CD4-positive, alpha-beta T cell treated with Interleukin-17A for 4 hours (primary cell): Measurements from ENCODE around the gene EPPIN.
"Not testable (repeated sequence)": the region's sequence is repeated elsewhere in the genome, so short reads cannot be mapped to it uniquely, and the experiment has no call there.

Experiments used
- DNase-seq: peaks from one replicate; pipeline ENCODE4 v3.0.0-alpha.2; 2020; ENCODE audit warnings: mixed read lengths

The EPPIN gene

DNA sequence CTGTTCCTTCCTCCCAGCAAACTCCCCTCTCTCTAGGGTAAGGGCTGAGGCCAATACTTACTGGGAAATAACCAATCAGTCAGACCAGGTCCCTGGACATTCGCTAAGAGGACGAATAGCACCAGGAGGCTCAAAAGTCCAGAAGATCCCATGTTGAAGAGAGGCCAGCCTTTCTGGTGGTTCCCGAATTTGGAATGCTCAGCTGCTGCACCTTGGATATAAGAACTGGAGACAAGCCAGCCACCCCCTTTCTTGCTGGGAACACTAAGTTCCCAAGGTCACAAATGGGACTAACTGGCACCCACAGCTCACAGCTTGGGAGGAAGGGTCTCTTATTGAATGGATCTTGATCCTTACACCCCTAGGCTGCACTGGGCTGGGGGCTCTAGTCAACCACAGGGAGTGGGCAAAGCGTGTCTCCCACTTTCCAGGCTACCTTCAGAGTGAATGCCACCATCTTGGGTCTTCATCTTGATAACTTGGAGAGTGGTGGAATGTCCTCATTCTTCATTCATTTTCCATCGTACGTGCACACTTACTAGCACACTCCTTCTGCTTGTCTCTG is at the start of gene EPPIN:
TSS of gene EPPIN (minus strand) at position 196 of the 565 bp plus-strand sequence. CDS start at position 152, 44 bp downstream.
- DNase-seq = no peak

DNA sequence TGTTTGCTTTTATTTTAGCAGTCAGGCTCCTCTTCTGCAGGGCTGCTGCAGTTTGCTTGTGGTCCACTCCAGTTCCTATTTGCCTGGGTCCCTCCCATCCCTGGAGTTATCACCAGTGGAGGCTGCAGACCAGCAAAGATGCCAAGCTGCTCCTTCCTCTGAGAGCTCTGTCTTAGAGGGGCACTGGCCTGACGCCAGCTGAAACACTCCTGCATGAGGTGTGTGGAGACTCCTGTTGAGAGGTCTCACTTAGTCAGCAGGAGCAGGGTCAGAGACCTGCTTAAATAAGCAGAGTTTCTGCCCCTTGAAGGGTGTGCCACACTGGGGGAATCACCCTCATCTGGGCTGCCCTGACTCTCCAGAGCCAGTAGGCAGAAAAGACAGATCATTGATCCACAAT is 48.0 kb upstream of the EPPIN start:
- DNase-seq = no peak

DNA sequence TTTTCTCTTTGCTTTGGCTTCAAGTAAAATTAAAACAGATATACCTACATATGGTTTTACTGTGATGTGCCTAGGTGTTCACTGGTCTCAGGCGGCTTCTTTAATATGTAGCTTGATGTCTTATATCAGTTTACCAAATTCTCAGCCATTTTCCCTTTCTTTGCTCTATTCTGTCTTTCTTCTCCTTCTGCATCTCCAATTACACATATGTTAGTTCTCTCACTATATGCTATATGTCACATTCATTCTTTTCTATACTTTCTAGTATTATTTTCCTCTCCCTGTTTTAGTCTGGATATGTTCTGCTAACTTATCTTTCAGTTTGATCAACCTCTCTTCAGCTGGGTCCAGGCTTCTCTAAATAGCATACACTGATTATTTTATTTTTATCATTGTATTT is 46.3 kb upstream of the EPPIN start:
- DNase-seq = no peak

DNA sequence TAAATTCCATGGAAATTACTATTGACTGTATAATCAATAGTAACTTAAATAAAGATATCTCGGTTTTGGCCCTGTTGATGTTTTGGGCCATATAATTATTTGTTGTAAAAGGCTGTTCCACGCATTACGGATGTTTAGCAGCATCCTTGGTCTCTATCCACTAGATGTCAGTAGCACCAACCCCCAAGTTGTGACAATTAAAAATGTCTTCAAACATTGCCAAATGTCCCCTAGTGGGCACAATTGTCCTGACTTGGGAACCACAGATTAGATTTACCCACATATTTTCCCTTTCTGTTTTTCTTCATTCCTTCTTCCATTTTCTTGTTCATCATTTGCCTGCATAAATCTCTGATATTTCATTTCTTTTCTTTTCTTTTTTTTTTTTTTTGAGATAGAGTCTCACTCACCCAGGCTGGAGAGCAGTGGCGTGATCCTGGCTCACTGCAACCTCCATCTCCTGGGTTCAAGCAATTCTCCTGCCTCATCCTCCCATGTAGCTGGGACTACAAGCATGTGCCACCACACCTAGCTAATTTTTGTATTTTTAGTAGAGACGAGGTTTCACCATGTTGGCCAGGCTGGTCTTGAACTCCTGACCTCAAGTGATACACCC is 45.5 kb upstream of the EPPIN start:
- DNase-seq = no peak

DNA sequence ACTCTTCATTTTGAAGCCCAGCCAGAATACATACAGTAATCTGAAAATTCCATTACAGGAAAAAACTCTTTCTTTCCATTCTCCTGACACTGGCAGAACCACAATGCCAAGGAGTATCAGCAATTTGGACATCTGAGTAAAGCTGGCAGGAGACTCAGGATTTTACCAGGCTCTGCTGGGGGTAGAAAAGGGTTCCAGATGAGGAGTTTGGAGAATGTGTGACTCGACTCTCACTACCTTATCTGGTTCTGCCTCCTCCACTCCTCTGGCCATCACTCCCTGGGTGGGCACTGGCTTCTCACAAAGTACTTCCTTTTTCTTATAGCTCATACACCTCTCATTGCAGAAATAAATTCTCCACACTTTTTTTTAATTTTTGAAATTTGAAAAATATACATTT is 42.5 kb upstream of the EPPIN start:
- DNase-seq = no peak

DNA sequence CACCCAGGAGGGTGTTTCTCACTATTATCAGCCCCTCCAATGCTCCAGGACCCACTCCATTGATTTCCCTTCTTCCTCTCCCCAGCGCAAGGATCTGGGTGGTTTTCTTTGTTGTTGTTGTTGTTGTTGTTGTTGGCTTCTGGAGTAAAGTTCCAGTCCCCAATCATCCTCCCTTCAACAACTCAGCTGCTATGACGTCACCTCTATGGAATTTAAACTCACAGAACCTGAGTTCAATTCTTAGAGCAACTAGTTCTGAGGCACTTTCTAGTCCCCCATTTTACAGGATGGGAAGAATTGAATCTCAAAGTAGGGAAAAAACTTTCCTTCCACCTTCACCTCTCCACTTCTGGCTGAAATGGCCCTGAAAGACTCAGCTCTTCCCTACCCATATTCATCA is 41.6 kb upstream of the EPPIN start:
- no peak for DNase-seq

DNA sequence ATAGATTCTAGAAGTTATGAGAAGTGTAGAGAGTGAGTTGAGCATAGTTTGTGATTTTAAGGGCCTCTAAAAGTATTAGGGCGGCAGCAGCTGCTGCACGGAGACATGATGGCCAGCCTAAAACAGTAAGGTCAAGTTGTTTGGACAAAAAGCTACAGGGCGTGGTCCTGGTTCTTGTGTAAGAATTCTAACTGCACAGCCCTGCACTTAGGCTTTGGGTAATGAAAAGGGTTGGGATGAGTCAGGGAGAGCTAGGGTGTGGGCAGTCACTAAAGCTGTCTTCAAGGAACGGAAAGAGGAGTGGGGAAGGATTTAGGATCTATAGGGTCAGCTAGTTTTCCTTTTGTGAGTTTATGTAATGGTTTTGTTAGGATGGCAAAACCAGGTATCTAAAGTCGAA is 38.8 kb upstream of the EPPIN start:
- DNase-seq = not testable (repeated sequence)

DNA sequence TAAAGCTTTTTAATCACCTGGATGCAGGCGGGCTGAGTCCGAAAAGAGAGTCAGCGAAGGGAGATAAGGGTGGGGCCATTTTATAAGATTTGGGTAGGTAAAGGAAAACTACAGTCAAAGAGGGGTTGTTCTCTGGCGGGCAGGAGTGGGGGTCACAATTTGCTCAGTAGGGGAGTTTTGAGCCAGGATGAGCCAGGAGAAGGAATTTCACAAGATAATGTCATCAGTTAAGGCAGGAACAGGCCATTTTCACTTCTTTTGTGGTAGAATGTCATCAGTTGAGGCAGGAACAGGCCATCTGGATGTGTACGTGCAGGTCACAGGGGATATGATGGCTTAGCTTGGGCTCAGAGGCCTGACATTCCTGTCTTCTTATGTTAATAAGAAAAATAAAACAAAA is 37.1 kb upstream of the EPPIN start:
- not testable (repeated sequence) for DNase-seq

DNA sequence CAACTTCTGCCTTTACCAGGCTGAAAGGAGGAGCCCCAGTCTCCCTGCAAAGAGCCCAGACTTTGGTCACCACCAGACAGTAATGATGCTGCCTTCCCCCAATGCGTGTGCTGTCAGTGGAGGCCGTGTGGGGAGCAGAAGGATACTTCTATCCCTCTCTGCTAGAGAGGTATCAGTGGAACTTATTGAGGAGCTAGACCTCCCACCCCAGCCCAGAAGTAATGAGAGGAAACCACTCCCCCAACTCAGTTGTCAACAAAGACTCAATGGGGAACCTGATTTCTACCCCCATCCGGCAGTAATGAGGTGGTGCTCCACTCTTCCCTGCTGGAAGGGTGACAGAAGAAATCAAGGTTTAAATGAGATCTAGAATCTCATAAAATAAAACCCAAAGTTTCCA is 36.3 kb upstream of the EPPIN start:
- DNase-seq = no peak

DNA sequence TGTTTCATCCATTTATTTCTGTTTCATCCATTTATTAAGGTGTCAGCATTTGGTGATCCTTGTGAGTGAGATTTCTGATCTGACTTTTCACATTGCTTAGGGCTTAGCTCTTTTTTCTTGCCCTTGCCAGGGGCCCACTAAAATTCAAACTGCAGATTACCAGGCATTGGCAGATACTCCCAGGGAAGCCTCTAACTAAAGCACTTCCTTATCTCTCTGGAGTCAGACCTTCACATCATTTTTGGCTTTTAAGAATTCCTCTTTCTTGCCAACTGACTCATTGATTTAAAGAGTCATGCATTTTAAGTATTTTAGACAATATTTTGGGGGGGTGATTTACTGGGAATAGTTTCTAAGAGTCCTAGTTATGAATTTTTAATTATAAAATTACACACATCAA is 34.5 kb upstream of the EPPIN start:
- DNase-seq = no peak

DNA sequence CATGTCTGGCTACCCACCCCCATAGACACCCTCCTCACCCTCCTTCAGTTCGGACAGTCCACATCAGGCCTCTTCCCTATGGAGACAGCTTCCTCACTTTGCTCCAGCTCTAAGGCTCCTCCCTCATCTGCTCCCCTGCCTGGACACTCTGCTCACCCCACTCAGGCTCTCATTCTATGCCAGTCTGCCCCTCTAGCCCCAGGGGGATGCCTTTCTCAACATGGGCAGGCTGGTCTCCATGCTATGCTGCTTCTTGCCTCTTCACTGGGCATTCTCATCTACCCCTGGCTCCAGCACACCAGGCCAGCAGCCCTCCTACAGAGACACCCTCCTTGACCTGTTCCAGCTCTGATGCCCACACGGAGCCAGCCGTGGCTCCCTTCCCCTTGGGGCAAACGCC is 32.0 kb upstream of the EPPIN start, which contains the start of gene WFDC8:
TSS of gene WFDC8 (minus strand) at position 101 of the 400 bp plus-strand sequence. CDS start at position 64, 37 bp downstream.
- DNase-seq = no peak

DNA sequence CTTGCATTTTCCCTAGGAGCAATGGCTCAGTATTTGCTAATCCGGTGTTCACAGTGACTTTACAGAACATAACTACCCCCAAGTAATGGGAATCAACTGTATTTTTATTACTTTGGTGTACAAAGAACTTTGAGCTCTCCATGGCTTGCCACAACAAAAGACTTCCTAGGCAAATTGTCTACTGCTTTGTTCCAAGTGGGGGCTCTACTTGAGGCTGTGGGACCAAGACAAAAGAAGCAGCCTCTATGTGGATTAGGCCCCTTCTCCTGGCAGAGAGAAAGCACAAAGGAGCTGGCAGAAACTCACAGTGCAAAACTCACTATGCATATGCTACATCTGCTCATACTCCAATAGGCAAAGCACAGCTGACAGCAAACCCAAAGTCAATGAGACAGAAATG is 31.0 kb upstream of the EPPIN start:
- DNase-seq = no peak

DNA sequence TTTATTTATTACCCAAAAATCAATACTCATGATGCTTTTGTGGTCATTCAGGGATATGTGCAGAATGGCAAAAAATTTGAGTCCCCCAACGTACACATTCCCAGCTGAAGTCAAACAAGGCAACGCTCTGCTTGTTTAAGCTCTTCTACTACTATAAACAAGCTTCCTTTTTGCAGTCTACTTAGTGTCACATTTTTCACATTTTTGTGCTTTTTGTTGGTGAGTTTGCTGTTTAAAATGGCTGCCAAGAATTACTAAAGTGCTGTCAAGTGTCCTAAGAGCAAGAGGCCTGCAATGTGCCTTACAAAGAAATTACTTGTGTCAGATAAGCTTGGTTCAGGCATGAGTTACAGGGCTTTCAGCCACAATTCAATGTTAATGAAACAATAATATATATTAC is 29.8 kb upstream of the EPPIN start:
- DNase-seq = no peak

DNA sequence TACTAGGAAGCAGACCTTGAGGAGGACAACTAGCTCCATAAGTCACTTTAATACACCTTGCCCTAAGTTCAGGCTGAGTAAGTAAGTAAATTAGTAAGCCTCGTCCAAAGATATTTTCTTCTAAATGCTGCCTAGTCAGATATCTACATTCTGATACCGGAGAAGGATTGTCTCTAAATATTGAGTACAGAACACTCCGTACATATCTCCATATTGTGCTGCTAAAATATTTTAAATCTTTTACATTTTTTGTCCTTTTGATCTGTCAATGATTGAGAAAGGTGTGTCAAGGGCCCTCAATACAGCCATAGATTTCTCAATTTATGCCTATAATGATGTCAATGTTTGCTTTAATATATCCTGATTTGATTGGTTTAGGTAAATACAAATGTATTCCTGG is 28.7 kb upstream of the EPPIN start:
- no peak for DNase-seq

DNA sequence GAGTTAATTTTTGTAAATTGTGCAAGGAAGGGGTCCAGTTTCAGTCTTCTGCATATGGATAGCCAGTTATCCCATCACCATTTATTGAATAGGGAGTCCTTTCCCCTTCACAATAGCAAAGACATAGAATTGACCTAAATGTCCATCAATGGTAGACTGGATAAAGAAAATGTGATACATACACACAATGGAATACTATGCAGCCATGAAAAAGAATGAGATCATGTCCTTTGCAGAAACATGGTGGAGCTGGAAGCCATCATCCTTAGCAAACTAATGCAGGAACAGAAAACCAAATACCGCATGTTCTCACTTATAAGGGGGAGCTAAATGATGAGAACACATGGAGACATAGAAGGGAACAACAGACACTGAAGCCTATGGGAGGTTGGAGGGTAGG is 22.4 kb upstream of the EPPIN start:
- DNase-seq = not testable (repeated sequence)

DNA sequence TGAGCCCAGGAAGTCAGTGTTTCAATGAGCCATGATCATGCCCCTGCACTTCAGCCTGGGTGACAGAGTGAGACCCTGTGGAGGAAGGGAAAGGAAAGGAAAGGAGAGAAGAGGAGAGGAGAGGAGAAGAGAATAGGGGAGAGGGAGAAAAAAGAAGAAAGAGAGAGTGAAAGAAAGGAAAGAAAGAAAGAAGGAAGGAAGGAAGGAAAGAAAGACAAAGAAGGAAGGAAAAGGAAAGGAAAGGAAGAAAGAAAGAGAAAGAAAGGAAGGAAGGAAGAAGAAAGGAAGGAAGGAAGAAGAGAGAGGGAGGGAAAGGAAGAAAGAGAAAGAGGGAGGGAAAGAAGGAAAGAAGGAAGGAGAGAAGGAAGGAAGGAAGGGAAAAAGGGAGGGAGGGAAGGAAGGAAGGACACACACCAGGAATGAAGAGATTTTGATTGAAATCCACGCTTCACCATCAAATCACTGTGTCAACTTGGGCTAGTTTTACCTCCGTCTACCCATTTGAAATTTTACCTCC is 17.6 kb upstream of the EPPIN start:
- no peak for DNase-seq

DNA sequence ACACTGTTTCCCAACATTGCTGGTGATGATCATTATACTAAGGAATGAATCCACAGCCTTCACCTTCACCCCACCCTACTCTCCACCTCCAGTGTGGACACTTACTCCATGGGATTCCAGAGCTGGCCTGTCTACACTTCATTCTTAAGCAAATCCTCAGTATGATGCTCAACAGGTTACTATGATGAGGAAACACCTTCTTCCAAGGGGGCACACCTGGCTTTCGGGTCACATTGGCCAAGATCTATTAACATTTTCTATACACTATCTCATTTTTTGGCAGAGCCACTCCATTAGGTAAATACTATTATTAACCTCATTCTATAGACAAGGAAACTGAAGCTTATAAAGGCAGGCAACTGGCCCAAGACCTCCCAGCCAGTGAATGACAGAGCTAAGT is 8.0 kb upstream of the EPPIN start:
- DNase-seq = no peak

DNA sequence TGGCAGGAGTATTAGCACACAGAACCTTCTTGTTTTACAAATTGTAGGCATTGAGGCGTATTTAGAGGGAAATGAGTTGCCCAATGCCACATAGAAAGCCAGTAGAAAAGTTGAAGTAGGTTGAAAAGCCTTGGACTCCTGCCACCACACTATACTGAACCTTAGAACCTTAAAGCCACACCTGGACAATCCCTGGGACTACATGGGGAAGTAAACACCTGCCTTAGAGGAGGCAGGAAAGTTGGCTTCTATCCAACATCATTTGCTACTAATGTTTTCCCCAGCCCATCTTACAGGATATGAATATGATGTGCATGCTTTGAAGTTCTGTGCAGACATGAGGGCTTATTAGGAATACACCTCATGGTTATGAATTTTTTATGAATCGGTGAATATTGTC is 5.3 kb upstream of the EPPIN start:
- no peak for DNase-seq

DNA sequence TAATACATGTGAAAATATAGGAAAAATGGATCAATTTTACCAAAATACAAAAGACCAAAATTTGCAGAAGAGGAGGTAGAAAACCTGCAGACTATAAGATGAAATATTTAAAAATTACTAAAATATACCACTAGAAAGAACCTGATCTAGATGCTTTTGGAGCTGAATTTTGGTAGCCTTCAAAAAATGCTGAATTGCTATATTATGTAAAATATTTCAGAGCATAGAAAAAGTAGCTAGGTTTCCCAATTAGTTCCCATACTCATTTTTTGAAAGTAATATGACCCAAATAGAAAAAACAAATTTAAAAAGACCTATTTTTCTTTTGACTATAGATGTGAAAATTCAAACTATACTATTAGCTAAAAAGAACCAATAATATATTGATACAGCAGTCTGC is 3.6 kb upstream of the EPPIN start:
- DNase-seq = no peak

DNA sequence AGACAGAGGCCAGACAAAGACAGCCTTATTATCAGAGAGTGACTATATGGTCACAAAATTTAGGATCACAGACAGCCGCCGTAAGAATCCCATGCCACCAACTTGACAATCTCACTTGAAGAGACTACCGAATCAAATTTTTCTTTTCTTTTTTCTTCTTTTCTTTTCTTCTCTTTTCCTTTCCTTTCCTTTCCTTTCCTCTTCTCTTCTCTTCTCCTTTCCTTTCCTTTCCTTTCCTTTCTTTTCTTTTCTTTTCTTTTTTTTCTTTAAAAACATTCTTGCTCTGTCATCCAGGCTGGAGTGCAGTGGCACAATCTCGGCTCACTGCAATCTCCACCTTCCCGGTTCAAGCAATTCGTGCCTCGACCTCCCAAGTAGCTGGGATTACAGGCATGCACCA is 1.2 kb upstream of the EPPIN start:
- no peak for DNase-seq

DNA sequence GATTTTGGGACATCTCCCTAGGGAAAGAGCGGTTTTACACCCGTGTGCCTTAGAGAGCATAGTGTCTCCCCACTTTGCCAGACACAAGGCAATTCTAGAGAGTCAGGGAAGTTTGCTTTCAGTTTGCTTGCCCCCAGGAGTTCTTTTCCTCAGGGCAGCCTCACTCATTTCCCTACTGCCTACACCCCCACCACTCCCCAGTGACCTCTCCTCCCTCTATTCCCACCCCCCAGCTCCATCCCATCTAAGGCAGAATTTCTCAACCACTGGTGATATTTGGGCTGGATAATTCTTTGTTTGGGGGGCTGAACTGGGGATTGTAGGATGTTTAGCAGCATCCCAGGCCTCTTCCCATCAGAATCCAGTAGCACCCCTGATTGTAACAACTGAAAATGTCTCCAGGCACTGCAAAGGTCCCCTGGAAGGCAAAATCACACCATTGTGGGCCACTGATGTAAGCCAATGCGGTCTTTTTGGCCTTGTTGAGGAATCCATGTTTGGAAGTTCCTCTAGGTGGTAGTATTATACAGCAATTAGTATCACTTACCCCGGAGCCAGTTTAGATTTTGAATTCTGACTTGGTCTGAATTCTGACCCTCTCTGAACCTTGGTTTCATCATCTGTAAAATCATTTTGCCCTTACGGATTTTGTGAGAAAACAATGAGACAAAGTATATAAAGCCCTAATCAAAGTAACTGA is 1.3 kb downstream of the EPPIN start:
- no peak for DNase-seq

DNA sequence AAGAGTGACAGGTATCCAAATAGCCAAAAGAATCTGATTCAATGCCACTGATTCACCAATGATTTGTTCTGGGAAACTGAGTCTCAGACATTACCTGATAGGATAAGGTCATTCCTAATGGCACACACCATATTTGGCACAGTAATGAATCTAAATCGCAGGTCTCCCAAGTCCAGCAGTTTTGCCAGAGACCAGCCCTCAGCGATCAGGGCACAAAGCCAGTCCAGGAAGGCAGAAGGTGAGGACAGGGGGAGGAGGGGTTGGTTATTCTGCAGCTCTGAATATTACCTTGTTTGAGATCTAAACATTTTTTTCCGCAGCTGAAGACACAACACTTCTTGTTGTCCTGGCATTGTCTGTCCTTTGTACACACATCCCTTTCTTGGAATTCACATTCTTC is 1.9 kb downstream of the EPPIN start:
- DNase-seq = no peak

DNA sequence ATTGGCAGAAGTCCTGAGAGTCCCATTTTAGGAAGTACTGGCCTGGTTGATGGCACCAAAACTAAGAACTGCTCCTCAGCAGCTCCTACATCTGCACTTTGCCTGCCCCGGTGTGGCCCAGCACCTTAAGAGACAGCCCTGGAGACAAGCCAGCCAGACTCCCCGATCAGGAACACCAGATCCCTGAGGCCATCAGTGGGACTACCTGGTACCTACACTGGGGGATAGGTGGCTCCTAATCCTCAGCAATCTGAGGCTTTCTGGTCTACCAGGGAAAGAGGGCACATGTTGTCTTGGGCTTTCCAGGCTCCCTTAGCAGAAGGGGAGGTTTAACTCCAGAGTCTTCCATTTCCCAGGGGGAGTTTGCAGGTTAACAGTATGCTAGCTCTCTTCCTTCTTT is 7.8 kb downstream of the EPPIN start, which contains the start of gene WFDC6:
TSS of gene WFDC6 (minus strand) at position 101 of the 400 bp plus-strand sequence. CDS start at position 26, 75 bp downstream.
- DNase-seq = no peak

DNA sequence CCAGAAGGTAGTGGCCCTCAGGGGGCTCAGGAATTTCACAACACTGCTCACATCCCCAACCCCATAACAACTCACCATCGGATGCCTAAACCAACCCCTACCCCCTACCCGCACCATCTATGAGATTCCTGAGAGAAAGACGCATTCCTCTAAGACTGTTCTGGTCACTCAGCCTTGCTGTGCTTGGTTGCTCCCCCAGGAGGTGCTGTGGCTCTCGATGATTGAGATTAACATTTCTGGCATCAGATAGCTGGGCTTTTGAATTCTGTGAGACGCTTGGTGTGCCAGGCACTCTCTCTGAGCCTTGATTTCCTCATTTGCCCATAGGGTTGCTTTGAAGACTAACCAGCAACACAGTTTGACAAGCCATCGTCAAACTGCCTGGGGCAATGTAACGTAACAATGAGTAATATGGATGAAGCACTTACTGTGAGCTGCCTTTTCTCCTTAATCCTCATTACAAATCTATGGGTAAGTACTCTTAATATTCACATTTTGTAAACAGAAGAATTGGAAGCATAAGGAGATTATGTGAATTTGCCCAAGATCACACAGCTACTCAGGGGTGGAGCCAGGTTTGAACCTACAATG is 8.9 kb downstream of the EPPIN start:
- DNase-seq = no peak
